VCaP (cell line): ENCODE data around the gene MAJIN.

Experiments
- H3K27ac ChIP-seq: fragments of 450-650 bp; 2 replicates; pipeline ENCODE4 v1.5.1; 2017
- TF ChIP-seq, protein P1 (sequence below): fragments of 450-650 bp; conservative IDR thresholded peaks from 2 replicates; pipeline ENCODE4 v1.5.1; 2017; ENCODE audit warnings: mild to moderate bottlenecking, moderate library complexity

Gene MAJIN

DNA sequence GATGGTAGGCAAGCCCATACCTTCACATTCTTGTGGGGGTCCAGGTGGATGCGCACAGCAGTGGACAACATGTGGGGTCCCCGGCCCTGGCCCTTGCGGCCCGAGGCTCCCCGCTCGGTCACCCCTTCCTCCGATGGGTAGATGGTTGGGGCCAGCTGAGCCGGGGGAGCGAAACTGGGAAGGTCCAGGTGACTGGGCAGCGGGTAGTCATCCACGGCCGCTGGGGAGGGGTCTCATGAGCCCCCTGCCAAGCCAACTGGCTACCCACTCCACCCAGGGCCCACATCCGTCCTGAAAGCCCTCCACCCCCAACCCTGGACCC is 65.6 kb downstream of the MAJIN start:
- TF ChIP-seq, protein P1, sequence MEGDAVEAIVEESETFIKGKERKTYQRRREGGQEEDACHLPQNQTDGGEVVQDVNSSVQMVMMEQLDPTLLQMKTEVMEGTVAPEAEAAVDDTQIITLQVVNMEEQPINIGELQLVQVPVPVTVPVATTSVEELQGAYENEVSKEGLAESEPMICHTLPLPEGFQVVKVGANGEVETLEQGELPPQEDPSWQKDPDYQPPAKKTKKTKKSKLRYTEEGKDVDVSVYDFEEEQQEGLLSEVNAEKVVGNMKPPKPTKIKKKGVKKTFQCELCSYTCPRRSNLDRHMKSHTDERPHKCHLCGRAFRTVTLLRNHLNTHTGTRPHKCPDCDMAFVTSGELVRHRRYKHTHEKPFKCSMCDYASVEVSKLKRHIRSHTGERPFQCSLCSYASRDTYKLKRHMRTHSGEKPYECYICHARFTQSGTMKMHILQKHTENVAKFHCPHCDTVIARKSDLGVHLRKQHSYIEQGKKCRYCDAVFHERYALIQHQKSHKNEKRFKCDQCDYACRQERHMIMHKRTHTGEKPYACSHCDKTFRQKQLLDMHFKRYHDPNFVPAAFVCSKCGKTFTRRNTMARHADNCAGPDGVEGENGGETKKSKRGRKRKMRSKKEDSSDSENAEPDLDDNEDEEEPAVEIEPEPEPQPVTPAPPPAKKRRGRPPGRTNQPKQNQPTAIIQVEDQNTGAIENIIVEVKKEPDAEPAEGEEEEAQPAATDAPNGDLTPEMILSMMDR, result no peak
- H3K27ac ChIP-seq, result no peak overlapping the region

DNA sequence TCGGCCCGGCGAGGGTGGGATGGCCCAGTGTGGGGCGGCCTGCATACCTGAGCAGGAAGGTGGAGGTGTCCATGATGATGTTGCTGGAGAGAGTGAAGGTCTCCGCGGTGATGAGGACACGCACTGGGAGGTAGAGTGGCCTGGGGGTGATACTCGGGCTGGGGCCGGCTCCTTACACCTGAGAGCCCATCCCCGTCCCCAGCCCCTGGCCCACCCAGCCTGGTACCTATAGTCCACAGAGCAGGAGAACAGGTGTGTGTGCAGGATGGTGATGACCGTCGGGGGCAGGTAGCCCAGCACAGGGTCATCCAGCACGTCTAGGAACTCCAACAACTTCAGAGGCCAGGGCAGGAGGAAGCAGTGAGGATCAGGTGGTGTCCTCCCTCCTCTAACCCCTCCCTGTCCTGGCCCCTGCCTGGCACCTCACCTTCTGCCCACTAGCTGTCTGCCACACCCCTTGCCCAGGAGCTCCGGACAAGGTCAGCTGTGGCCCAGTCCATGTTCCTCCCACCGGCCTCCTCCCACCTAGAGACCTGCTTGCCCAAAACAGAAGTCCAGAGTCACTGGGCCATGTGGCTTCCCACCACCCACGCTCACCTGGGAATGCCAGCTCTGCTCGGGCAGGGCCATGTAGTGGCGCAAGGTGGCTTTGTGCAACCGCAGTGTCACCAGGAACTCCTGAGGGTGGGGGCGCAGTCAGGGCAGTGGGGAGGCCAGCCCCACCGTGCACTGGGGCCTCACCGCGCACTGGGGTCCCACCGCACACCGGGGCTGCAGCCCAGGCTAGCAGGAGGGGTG is 66.2 kb downstream of the MAJIN start:
- TF ChIP-seq, protein P1, result no peak

DNA sequence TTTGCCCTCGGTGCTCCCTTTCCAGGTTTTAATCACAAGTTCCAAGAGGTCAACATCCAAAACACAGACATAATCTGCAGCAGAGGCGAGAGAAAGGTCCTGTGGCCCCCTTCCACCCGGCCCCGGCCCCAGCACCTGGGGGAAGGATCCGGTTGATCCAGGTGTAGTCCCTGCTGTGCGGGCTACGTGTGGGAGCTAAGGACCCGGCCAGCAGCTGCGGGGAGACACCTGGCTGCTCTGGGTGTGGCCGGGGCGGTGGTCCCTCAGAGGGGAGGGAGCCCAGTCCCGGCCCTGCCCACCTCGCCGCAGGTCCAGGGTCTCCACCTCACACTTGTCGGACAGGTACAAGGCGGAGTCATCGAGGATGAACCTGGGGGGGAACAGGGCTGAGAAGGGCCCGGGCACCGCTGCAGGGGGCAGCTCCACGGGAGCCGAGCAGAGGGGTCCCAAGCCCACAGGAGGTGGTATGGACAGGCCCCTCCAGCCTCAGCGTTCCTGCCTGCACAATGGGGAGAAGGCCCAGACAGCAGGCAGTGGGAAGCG is 68.5 kb downstream of the MAJIN start:
- H3K27ac ChIP-seq, result no peak overlapping the region
- TF ChIP-seq, protein P1, result no peak

More for the DNA sequence above, 66.2 kb downstream of the MAJIN start:
- no peak overlapping the region for H3K27ac ChIP-seq

DNA sequence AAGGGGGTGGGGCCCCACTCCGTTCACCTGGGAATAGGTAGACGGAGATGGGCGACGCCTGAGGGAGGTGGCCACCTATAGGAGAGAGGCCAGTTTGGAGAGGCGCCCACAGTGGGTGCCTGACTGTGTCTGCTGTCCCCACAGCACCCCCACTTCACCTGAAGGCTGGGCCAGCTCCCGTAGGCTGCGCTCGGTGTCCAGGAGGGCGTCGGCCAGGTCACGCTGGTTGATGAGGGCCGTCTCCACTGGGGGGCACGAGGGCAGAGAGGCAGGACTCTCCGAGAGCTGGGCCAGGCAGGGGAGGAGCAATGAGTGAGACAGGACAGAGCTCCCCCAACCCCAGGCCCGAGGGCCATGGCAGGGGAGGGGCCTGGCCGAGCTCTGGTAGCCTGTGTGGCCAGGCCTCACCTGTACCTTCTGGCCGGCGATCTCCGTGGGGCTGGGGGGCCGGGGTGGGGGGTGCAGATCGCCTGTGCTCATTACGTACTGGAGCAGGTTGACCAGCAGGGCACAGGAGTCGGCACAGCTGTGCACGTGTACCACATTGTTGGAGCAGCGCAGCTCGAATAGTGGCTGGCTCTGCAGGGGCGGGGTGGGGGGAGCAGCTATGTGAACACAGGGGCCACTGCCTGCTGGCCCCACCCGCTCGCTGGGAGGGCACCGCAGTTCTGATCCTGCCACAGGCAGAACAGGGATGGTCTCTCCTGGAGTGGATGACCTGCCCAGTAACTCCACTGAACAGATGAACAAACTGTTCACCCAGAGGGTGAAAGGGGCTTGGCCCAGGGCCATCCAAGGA is 69.6 kb downstream of the MAJIN start:
- TF ChIP-seq, protein P1, result no peak
- H3K27ac ChIP-seq, result no peak overlapping the region

DNA sequence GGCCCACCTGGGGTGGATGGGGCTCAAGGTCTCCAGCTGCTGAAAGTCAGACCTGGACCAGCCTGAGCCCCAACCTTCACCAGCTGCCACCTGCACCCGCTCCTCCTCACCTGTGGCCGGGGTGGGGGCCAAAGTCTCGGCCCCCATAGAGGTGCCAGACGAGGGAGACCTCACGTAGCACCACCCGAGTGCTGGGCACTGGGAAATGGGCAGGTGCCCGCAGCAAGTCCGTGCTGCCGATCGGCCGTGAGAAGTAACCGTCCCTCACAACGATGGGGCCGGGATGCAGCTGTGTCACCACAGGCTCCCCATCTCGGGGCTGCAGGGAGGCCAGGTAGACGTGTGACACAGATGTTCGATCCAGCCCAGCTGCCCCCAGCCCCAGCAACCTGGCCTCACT is 71.1 kb downstream of the MAJIN start:
- TF ChIP-seq, protein P1, result no peak
- H3K27ac ChIP-seq, result no peak overlapping the region

DNA sequence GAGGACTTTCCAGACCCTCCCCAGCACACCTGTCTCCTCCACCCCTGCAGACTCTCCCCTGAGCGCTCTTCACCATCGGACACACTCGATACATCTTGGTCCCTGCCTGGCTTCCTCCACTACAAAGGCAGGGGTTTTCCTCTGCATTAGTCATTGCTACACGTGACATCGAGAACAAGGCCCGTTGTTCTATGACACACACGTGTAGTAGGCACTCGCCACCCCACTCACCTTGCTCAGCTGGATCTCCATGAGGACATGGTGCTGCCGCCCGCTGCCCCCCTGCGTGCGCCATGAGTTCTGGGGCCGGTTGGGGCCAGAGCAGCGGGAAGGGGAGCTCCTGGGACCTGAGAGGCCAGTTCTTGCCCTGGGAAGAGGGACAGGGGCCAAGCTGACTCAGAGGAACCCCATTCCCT is 71.6 kb downstream of the MAJIN start:
- H3K27ac ChIP-seq, result no peak overlapping the region
- TF ChIP-seq, protein P1, result no peak

DNA sequence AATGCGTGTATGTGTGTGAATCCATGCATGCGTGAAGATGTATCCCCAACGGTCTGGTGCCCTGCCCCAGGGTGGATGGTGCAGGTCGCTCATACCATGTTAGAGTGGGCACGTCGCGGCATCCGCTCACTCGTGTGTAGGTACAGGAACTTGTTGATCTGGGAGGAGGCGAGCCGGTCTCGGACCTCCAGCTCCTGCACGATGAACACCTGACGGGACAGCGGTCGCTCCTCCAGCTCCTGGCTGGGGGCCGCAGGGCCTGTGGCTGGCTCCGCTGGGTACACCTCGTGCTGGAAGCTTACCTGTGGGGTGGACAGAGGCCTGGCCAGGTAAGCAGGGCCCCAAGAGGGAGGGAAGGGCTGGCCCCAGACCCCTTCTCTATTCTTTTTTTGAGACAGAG is 73.4 kb downstream of the MAJIN start:
- TF ChIP-seq, protein P1, result no peak

More for the DNA sequence above, 73.4 kb downstream of the MAJIN start:
- H3K27ac ChIP-seq, result no peak overlapping the region
